Mammary epithelial cell (primary cell): ENCODE data around the gene PAQR5.

ENCODE experiments used
- EZH2 ChIP-seq: IDR thresholded peaks from 2 replicates; pipeline ENCODE4 v1.6.1; 2012; ENCODE audit warnings: low read length, inconsistent platforms, borderline replicate concordance
- TF ChIP-seq, protein P1 (sequence below), 2 donors: IDR thresholded peaks in 1 of 2; conservative IDR thresholded peaks in 1 of 2; 2 replicates each; pipeline ENCODE4 v1.5.1; 2011 to 2012; ENCODE audit warnings: inconsistent platforms in 2 of 2, low read length in 2 of 2, mild to moderate bottlenecking in 2 of 2, control low read depth in 1 of 2, low read depth in 1 of 2; ENCODE audit not compliant: insufficient read depth in 1 of 2; ENCODE audit errors: extremely low read depth in 1 of 2

GRCh38 chr15:69275074-69275670, 23.5 kb upstream of the PAQR5 start:
- TF ChIP-seq, protein P1, sequence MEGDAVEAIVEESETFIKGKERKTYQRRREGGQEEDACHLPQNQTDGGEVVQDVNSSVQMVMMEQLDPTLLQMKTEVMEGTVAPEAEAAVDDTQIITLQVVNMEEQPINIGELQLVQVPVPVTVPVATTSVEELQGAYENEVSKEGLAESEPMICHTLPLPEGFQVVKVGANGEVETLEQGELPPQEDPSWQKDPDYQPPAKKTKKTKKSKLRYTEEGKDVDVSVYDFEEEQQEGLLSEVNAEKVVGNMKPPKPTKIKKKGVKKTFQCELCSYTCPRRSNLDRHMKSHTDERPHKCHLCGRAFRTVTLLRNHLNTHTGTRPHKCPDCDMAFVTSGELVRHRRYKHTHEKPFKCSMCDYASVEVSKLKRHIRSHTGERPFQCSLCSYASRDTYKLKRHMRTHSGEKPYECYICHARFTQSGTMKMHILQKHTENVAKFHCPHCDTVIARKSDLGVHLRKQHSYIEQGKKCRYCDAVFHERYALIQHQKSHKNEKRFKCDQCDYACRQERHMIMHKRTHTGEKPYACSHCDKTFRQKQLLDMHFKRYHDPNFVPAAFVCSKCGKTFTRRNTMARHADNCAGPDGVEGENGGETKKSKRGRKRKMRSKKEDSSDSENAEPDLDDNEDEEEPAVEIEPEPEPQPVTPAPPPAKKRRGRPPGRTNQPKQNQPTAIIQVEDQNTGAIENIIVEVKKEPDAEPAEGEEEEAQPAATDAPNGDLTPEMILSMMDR (conservative IDR thresholded peaks at IDR 0.05 in 1 of 2, IDR thresholded peaks at IDR 0.05 in 1 of 2; ENCODE audit: extremely low read depth in 1 of 2, insufficient read depth in 1 of 2, low read depth in 1 of 2, low read length in 2 of 2) = no peak
- no peak for TF ChIP-seq EZH2
